Germinal center (tissue), 1 donor: ENCODE results near the gene TMEM253.
A peak's percentile ranks its signal among the peaks of the same experiment; 100 is the strongest.

ENCODE experiments used
- DNase-seq: peaks from one replicate; pipeline ENCODE4 v3.0.0; 2012; ENCODE audit warnings: mixed read lengths, low spot score

Gene TMEM253

DNA sequence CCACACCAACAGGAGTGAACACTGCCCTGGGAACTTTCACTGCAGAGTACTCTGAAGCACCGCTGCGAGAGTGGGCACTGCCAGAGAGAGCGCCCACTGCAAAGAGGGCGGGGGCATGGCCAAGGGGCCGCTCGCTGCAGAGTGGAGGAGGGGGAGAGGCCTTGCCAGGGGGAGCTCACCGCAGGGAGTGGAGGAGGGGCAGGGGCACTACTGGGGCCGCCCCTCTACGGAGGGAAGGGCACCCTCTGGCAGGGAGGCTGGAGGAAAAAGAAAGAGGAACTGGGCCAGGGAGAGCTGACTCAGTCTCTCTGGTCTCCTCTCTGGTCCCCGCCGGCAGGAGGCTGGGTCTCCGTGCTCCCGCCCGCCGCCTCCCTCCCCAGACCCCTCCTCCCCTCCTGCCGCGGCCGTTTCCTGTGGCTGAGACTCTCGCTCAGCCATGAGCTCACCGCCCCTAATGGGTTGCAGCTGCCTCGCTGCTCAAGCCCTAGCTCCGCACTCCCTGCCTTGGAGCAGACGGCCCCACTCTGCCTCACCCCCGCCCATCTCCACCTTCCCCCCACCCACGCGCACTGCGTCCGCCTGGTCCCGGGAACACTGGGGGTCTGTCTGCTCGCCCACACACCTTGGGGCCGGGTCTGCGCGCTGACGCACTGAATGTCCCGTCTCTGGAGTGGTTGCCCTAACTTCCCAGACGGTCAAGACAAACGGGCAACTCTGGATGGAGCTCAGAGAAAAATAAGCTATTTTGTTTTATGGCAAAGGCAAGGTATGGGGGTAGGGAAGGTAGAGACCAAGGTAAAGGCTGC, 29.4 kb upstream of the TMEM253 start:
- peak; percentile 79 for DNase-seq

DNA sequence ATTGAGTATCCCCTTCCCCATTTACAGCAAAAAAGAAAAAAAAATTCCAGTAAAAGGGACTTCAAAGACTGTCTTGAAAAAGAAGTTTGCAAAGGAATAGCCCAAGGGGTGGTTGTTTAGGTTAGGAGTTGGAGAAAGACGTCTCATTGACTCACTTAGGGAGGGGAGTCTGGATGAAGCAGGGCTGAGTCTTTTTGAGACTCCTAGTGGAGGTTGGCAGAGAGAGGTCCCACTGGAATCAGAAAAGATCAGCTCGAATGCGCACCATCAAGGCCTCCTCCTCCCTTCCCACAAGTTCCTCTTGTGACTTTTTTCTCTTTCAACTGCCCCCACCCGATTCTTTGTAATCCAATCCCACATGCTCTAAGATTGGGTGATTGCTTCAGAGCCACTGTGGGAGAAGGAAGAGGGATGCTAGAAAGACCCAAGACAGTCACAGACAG, 28.8 kb upstream of the TMEM253 start:
- no peak for DNase-seq

GRCh38 chr14:21072781-21073339, 28.0 kb upstream of the TMEM253 start:
- no peak for DNase-seq

DNA sequence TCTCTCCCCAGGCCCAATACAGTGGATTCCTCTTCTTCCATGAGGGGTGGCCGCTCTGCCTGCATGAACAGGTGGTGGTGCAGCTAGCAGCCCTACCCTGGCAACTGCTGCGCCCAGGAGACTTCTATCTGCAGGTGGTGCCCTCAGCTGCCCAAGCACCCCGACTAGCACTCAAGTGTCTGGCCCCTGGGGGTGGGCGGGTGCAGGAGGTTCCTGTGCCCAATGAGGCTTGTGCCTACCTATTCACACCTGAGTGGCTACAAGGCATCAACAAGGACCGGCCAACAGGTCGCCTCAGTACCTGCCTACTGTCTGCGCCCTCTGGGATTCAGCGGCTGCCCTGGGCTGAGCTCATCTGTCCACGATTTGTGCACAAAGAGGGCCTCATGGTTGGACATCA, 26.9 kb upstream of the TMEM253 start:
- no peak for DNase-seq

GRCh38 chr14:21074398-21075272, 26.2 kb upstream of the TMEM253 start:
- DNase-seq = no peak

DNA sequence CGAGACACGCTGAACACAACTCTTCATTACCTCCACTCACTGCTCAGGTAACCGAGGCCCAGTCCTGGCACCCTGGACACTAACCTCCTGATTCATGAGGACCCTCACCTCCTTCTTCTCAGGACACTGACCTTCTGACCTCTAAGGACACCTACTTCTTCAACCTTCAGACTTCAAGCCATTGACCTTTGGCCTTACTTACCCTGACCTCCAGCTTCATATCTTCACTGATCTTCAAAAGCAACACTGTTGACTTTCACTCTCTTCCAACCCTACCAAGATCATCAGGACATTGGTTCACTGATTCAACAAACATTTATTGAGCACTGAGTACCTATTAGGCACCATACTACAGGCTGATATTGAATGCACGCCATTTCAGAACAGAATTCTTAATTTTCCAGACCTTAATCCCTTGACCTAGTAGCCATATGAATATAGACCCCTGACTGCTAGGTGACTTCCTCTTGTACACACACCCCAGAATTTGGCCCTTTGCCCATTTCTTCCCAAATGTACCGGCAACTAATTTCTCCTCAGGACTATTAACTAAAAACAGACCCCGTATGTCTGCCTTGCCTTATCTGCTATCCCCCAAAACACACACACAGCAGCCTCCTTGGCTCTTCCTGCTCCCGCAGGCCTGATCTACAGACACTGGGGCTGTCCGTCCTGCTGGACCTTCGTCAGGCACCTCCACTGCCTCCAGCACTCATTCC, 25.0 kb upstream of the TMEM253 start:
- DNase-seq = no peak

DNA sequence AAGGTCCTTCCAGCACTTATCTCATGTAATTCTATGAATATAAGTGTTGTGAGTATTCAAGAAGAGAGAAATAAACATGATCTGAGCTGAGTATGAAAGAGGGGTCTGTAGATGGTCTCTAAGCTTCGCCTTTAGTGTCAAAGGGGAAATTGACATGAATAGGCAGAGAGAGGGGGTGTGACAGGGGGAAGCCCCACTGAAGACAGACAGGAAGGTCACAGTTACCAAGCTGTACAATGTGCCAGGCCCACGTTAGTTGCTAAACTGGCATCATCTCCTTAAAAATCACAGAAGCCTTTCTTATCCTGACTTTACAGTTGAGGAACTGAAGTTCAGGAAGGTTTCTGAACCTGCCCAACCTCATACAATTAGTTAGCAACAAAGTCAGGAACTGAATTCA, 23.2 kb upstream of the TMEM253 start:
- DNase-seq = no peak

DNA sequence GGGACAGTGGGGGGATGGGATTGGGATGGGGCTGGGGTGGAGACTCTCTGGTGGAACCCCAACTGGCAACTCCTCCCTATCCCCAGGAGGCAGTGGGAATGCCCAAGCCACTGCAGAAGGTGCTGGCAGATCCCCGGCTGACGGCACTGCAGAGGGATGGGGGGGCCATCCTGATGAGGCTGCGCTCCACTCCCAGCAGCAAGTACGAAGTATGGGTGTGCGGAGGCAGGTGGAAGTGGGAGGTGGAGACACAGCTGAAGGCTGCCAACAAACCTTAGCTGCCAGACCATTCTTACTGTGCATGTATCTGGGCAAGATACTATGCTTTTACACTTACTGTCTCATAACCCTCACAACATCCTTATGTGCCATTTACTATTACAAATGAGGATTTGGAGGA, 22.6 kb upstream of the TMEM253 start:
- no peak for DNase-seq

- no peak for DNase-seq
Observed at GRCh38 chr14:21078726-21079125, 22.1 kb upstream of the TMEM253 start.

GRCh38 chr14:21081521-21082142, 19.2 kb upstream of the TMEM253 start:
- no peak for DNase-seq

- no peak for DNase-seq
Observed at GRCh38 chr14:21083565-21084325, 17.1 kb upstream of the TMEM253 start.

- DNase-seq = no peak
Observed at GRCh38 chr14:21084396-21084795, 16.5 kb upstream of the TMEM253 start.

DNA sequence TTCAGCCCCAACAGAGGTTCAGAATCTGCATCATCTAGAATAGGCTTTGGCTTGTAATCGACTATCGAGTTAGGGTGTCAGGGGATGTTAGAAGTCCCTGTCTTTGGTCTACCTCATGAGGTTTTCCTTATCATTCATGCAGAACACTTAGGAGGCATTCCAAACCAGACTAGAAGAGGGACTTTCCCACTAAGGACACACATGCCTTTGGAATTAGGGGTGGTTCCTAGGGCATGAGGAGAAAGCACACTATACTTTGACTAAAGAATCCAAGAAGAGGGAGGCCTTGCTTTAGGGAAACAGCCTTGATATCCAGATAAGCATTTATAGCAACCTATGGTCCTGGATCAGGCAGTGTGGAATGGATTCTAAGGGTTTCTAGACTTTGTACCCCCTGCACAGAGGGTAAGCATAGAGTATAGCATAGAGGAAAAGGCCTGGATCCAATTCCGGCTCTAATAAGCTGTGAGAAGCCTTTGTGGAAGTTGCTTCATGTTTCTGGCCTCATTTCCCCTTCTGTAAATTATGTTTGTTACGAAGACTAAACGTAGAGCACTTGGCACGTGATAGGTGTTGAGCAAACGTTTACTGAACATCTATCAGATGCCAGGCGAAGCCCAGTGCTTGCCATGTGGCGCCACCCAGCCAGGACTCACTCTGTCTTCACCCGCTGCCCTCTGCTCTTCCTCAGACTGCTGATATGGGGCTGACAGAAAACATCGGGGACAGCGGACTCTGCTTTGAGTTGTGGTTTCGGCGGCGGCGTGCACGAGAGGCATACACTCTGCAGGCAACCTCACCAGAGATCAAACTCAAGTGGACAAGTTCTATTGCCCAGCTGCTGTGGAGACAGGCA, 15.6 kb upstream of the TMEM253 start:
- DNase-seq = no peak

GRCh38 chr14:21086908-21087293, 14.0 kb upstream of the TMEM253 start:
- no peak for DNase-seq

DNA sequence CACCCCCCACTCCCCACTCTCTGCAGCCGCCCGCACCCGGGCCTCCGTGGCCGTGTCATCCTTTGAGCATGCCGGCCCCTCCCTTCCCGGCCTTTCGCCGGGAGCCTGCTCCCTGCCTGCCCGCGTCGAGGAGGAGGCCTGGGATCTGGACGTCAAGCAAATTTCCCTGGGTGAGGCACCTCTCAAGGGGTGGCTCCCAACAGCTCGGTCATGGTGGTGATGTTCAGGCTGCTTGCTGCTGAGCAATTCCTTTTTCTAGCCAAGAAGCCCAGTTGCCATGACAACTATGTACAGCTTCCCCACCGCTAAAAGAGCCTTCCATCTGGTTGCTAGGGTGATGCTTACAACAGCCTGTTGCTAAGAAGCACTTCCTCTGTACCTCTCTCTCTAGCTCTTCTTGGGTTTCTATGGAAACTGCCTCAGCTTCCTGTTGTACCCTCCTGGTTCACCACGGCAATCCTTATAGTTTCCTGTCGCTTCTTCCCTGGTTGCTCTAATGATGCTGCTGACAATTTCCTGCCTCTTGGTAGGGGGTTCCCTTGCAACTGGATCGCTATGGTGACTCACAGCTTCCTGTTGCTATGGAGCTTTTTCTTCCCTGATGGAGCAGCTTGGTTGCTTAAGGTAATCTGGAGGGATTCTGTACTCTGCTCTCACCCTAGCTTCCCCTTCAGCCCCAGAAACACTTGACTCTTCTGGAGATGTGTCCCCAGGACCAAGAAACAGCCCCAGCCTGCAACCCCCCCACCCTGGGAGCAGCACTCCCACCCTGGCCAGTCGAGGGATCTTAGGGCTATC, 13.4 kb upstream of the TMEM253 start:
- DNase-seq = peak; percentile 71

GRCh38 chr14:21088687-21089086, 12.2 kb upstream of the TMEM253 start:
- no peak for DNase-seq

DNA sequence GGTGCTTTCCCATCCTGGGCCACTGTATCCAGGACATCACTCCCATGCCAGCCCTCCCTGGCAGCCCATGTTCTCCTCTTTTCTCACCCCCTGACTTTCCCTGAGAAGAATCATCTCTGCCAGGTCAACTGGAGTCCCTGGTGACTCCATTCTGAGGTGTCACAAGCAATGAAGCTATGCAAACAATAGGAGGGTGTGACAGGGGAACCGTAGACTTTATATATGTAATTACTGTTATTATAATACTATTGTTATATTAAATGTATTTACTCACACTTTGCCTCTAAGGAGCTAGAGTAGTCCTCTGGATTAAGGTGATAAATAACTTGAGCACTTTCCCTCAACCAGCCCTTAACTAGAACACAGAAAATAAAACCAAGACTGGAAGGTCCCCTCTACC, 11.6 kb upstream of the TMEM253 start:
- no peak for DNase-seq

GRCh38 chr14:21089877-21090193, 11.0 kb upstream of the TMEM253 start:
- no peak for DNase-seq

- DNase-seq = no peak
Observed at GRCh38 chr14:21090194-21090939, 10.5 kb upstream of the TMEM253 start.
